Measurements from ENCODE around the gene TRAPPC10.

DNA sequence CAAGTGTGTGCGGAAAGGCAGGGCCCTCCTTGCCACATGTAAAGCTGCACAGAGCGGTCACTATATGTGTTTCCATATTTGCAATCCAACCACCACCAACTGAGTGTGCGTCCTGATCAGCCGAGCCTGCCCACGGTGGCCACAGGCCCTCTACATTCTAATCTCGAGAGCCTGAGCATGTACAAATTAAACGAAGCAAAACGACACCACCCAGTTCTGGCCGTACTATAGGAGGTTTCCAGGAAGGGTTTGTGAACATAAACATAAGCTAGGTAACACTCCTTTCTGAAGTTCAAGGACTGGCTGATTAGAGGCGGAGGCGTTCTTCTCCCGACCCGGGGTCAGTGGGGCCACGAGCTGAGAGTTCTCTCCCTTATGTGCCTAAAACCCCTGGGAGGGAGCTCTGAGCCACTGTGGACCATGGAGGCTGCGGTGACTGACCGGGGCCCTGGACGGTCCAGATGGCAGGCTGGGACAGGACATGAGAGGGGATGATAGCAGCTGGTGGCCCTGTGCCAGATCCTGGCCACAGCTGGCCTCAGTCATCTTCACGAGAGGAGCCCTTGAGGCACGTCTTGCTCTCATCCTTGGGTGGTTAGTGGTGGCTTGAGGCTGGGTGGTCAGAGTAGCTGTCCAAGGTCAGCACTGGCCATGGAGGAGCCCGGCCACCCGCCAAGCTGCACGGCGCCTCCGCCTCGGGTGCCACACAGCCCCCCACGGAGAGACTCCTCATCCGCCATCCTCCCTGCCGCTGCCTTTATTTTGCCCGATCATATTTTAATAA lies 39.1 kb upstream of the TRAPPC10 start:
- TF ChIP-seq, protein P1, sequence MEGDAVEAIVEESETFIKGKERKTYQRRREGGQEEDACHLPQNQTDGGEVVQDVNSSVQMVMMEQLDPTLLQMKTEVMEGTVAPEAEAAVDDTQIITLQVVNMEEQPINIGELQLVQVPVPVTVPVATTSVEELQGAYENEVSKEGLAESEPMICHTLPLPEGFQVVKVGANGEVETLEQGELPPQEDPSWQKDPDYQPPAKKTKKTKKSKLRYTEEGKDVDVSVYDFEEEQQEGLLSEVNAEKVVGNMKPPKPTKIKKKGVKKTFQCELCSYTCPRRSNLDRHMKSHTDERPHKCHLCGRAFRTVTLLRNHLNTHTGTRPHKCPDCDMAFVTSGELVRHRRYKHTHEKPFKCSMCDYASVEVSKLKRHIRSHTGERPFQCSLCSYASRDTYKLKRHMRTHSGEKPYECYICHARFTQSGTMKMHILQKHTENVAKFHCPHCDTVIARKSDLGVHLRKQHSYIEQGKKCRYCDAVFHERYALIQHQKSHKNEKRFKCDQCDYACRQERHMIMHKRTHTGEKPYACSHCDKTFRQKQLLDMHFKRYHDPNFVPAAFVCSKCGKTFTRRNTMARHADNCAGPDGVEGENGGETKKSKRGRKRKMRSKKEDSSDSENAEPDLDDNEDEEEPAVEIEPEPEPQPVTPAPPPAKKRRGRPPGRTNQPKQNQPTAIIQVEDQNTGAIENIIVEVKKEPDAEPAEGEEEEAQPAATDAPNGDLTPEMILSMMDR (IDR thresholded peaks at IDR 0.05 in 8 of 11, conservative IDR thresholded peaks at IDR 0.05 in 3 of 11) = no peak
- TF ChIP-seq POLR2A (IDR thresholded peaks at IDR 0.05) (no peak), POLR2AphosphoS5 (IDR thresholded peaks at IDR 0.05) (peak; percentile 65 to 76 (median 75))

Measured in spleen (tissue), 7 donors.